HEK293T (cell line): ENCODE measurements around the gene HYAL3.
"Not testable (repeated sequence)": the region's sequence is repeated elsewhere in the genome, so short reads cannot be mapped to it uniquely, and the experiment has no call there.

Experiments used
- CTCF ChIA-PET: fragments of 350-600 bp; formaldehyde crosslinking; extraction: SDS; loops from one replicate; lab custom pipeline; 2021; ENCODE audit warnings: antibody characterized with exemption, inconsistent platforms; lab: Yijun Ruan, JAX
- POLR2A ChIA-PET: fragments of 350-600 bp; formaldehyde crosslinking; extraction: SDS; loops from one replicate; lab custom pipeline; 2020; ENCODE audit warnings: antibody characterized with exemption, inconsistent platforms; lab: Yijun Ruan, JAX
- DNase-seq: peaks from one replicate; pipeline ENCODE4 v3.0.0; 2012; ENCODE audit warnings: mixed read lengths; ENCODE audit errors: extremely low spot score
- ARNT ChIP-seq: fragments of 450-650 bp; IDR thresholded peaks from 2 replicates; pipeline ENCODE4 v1.6.1; 2017; ENCODE audit warnings: mild to moderate bottlenecking
- BHLHE40 ChIP-seq: fragments of 450-650 bp; IDR thresholded peaks from 2 replicates; pipeline ENCODE4 v1.6.1; 2016; ENCODE audit warnings: mild to moderate bottlenecking, moderate library complexity, borderline replicate concordance
- CTBP1 ChIP-seq: fragments of 450-650 bp; IDR thresholded peaks from 2 replicates; pipeline ENCODE4 v1.6.1; 2016; ENCODE audit warnings: borderline replicate concordance
- ELF4 ChIP-seq: fragments of 450-650 bp; IDR thresholded peaks from 2 replicates; pipeline ENCODE4 v1.6.1; 2017; ENCODE audit warnings: antibody characterized with exemption
- FOXA1 ChIP-seq: fragments of 450-650 bp; IDR thresholded peaks from 2 replicates; pipeline ENCODE4 v1.6.1; 2016; ENCODE audit warnings: mild to moderate bottlenecking
- FOXK2 ChIP-seq: fragments of 450-650 bp; IDR thresholded peaks from 2 replicates; pipeline ENCODE4 v1.6.1; 2016; ENCODE audit warnings: mild to moderate bottlenecking
- FOXM1 ChIP-seq: fragments of 450-650 bp; IDR thresholded peaks from 2 replicates; pipeline ENCODE4 v1.6.1; 2017; ENCODE audit warnings: mild to moderate bottlenecking, borderline replicate concordance
- HDGF ChIP-seq: fragments of 450-650 bp; IDR thresholded peaks from 2 replicates; pipeline ENCODE4 v1.6.1; 2017; ENCODE audit warnings: antibody characterized with exemption, borderline replicate concordance
- L3MBTL2 ChIP-seq: fragments of 450-650 bp; conservative IDR thresholded peaks from 2 replicates; pipeline ENCODE4 v1.6.1; 2016; ENCODE audit warnings: mild to moderate bottlenecking
- LEF1 ChIP-seq: fragments of 450-650 bp; IDR thresholded peaks from 2 replicates; pipeline ENCODE4 v1.6.1; 2017; ENCODE audit warnings: mild to moderate bottlenecking, borderline replicate concordance
- NFRKB ChIP-seq: fragments of 450-650 bp; IDR thresholded peaks from 2 replicates; pipeline ENCODE4 v1.6.1; 2016; ENCODE audit warnings: mild to moderate bottlenecking, moderate library complexity
- SP1 ChIP-seq: fragments of 450-650 bp; IDR thresholded peaks from 2 replicates; pipeline ENCODE4 v1.6.1; 2017
- SUZ12 ChIP-seq: fragments of 450-650 bp; IDR thresholded peaks from 2 replicates; pipeline ENCODE4 v1.6.1; 2016; ENCODE audit warnings: mild to moderate bottlenecking
- TARDBP ChIP-seq: fragments of 450-650 bp; IDR thresholded peaks from 2 replicates; pipeline ENCODE4 v1.6.1; 2016
- ZNF384 ChIP-seq: fragments of 450-650 bp; IDR thresholded peaks from 2 replicates; pipeline ENCODE4 v1.6.1; 2016
- TF ChIP-seq, protein P1 (sequence below): fragments of 450-650 bp; IDR thresholded peaks from 2 replicates; pipeline ENCODE4 v1.6.1; 2016

HYAL3 gene

DNA sequence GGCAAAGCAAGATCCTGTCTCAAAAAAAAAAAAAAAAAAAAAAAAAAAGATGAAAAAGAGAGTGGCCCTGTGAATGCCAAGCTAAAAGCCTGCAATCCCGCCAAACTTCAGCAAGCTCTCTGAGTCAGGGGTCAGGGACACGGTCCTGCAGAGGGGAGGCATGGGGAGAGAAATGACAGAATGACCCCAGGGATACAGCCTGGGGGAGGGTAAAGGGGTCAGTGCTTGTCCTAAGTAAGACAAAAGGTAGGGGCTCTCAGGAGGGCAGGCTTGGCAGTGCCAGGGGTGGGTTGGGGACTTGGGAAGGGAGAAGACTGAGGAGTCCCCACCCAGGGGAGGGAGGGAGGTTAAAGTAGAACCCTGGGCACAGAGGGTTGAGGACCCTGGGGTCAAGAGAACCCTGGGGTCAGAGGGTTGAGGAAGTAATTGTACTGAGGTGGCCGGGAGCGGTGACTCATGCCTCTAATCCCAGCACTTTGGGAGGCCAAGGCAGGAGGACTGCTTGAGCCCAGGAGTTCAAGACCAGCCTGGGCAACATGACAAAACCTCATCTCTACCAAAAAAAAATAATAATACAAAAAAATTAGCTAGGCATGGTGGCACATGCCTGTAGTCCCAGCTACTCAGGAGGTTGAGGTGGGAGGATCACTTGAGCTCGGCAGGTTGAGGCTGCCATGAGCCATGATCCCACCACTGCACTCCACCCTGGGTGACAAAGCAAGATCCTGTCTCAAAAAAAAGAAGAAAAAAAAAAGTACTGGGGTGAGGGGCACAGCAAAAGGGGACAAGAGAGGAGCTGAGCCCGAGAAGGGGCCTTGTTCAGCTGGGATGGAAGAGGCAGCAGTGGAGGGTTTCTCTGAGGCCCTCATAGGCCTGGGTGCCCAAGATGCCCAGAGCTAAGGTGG, 35.5 kb downstream of the HYAL3 start:
- no peak for TF ChIP-seq FOXA1
- no peak for TF ChIP-seq FOXK2
- no peak for TF ChIP-seq ZNF384
- TF ChIP-seq FOXM1: no peak
- TF ChIP-seq CTBP1: no peak
- TF ChIP-seq SP1: no peak
- TF ChIP-seq TARDBP: no peak
- no peak for TF ChIP-seq SUZ12
- TF ChIP-seq BHLHE40: no peak
- no peak for TF ChIP-seq NFRKB
- TF ChIP-seq, protein P1, sequence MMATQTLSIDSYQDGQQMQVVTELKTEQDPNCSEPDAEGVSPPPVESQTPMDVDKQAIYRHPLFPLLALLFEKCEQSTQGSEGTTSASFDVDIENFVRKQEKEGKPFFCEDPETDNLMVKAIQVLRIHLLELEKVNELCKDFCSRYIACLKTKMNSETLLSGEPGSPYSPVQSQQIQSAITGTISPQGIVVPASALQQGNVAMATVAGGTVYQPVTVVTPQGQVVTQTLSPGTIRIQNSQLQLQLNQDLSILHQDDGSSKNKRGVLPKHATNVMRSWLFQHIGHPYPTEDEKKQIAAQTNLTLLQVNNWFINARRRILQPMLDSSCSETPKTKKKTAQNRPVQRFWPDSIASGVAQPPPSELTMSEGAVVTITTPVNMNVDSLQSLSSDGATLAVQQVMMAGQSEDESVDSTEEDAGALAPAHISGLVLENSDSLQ: no peak
- TF ChIP-seq ARNT: no peak
- no peak for TF ChIP-seq ELF4
- TF ChIP-seq HDGF: no peak
- no peak for TF ChIP-seq LEF1
- TF ChIP-seq L3MBTL2: no peak
- DNase-seq: no peak
- CTCF ChIA-PET: interaction anchor here (0.8 to 1.7 kb wide), 8 partner anchors 11 to 107 kb away, joined by 3 to 9 read pairs (median 4); no protein-coding TSS in a partner anchor
- POLR2A ChIA-PET: interaction anchor here (0.6 to 2.2 kb wide), 14 partner anchors 17 to 1417 kb away, joined by 3 to 8 read pairs (median 4); partner anchors contain the start of genes CYB561D2, MON1A, NPRL2 and TUSC2

GRCh38 chr3:50262778-50263177, 36.4 kb downstream of the HYAL3 start:
- DNase-seq: no peak
- CTCF ChIA-PET: interaction anchor here (0.7 to 1.1 kb wide), 3 partner anchors 12 to 74 kb away, joined by 3 to 6 read pairs (median 4); no protein-coding TSS in a partner anchor
- TF ChIP-seq LEF1 (no peak), FOXA1 (no peak), BHLHE40 (no peak), ZNF384 (no peak), L3MBTL2 (no peak), CTBP1 (no peak), FOXK2 (no peak), HDGF (no peak), ARNT (no peak), FOXM1 (no peak), NFRKB (no peak), SUZ12 (no peak), SP1 (no peak), ELF4 (no peak), TARDBP (no peak)
- TF ChIP-seq, protein P1: no peak
- POLR2A ChIA-PET: interaction anchor here (0.6 to 2.2 kb wide), 3 partner anchors 16 to 74 kb away, joined by 3 to 6 read pairs (median 4); no protein-coding TSS in a partner anchor

DNA sequence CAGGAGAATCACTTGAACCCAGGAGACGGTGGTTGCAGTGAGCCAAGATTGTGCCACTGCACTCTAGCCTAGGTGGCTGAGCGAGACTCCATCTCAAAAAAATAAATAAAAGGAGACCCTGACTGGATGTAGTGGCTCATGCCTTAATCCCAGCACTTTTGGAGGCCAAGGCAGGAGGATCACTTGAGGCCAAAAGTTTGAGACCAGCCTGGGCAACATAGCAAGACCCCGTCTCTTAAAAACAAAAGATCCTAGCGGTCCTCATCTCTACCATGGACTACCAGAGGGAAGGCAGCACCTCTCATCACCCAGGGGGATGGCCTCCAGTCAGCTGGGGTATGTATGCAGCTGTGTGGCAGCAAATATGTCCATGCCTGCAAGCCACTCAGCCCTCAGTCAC, 37.0 kb downstream of the HYAL3 start:
- DNase-seq, POLR2A ChIA-PET, CTCF ChIA-PET: not testable (repeated sequence)

- no peak for DNase-seq
- CTCF ChIA-PET: interaction anchor here (0.6 to 4.0 kb wide), 2 partner anchors 14 to 43 kb away, joined by 4 to 31 read pairs; no protein-coding TSS in a partner anchor
- TF ChIP-seq ELF4 (no peak), CTBP1 (no peak), ZNF384 (no peak), HDGF (no peak), TARDBP (no peak), LEF1 (no peak), SUZ12 (no peak), ARNT (no peak), L3MBTL2 (no peak), SP1 (no peak)
- TF ChIP-seq, protein P1: no peak
- POLR2A ChIA-PET: interaction anchor here (0.9 kb wide), 1 partner anchor 310 kb away, joined by 3 read pairs; no protein-coding TSS in a partner anchor
These were observed 37.7 kb downstream of the HYAL3 start for GRCh38 chr3:50261505-50261904.

DNA sequence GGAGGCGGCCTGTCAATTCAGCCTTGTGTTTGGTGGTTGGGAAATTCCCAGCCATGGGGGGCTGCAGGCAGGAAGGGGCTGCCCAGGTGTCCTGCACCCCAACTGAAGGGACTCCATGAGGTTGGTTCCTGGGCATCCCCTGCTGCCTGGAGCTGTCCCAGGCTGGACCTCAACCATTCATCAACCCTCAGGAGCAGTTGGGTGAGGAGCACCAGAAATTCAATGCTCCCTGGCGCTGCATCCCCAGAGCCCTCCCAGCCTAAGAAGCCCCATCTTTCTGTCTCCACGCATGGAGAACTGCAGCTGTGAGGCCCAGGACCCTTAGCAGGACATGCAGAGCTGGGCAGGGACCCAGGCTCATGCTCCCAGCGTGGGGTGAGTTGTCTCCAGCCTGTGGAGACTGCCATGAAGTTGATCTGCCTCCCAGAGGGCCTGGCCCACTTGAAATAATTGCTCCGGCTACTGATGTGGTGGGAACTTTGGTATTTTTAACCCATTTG, 38.2 kb downstream of the HYAL3 start:
- ChIA-PET POLR2A (interaction anchor here (0.9 to 2.4 kb wide), 2 partner anchors 24 to 311 kb away, joined by 3 to 13 read pairs; partner anchors contain the start of gene GNAI2), CTCF (interaction anchor here (0.6 to 4.0 kb wide), 2 partner anchors 14 to 44 kb away, joined by 4 to 31 read pairs; no protein-coding TSS in a partner anchor)
- DNase-seq: no peak
- TF ChIP-seq FOXM1 (no peak), LEF1 (no peak)
